Calu3 (cell line): ENCODE results near the gene HBEGF. TPM values are rescaled to one million over a fixed set of nuclear protein-coding genes. Genes with fewer than 3 reads are reported as not detected.

Experiments
- BruUV-seq: library from RNA; stranded (reverse); fragments of 400-500 nt; replicated peaks from 2 replicates; lab custom pipeline; 2021; lab: Mats Ljungman, UMichigan
- CTCF ChIA-PET: fragments of 300-600 bp; sonication (Branson Sonifier 250); formaldehyde crosslinking; loops from one replicate; lab custom pipeline; 2022; ENCODE audit warnings: antibody characterized with exemption; lab: Charles Lee
- DNase-seq: peaks from one replicate; pipeline ENCODE4 v3.0.0; 2022
- H3K27ac Mint-ChIP-seq: one replicate; pipeline ENCODE4 v1.8.0; 2022; ENCODE audit warnings: mixed read lengths; ENCODE audit not compliant: unreplicated experiment
- H3K27me3 Mint-ChIP-seq: one replicate; pipeline ENCODE4 v1.8.0; 2022; ENCODE audit warnings: mixed read lengths; ENCODE audit not compliant: unreplicated experiment
- H3K36me3 Mint-ChIP-seq: one replicate; pipeline ENCODE4 v1.8.0; 2022; ENCODE audit warnings: mild to moderate bottlenecking, moderate library complexity, mixed read lengths; ENCODE audit not compliant: insufficient read depth, unreplicated experiment
- H3K4me1 Mint-ChIP-seq: one replicate; pipeline ENCODE4 v1.8.0; 2022; ENCODE audit warnings: mild to moderate bottlenecking, low read depth, mixed read lengths; ENCODE audit not compliant: unreplicated experiment
- H3K4me3 Mint-ChIP-seq: one replicate; pipeline ENCODE4 v1.8.0; 2022; ENCODE audit warnings: mild to moderate bottlenecking, low read depth, moderate library complexity, mixed read lengths; ENCODE audit not compliant: unreplicated experiment
- H3K9me3 Mint-ChIP-seq: one replicate; pipeline ENCODE4 v1.8.0; 2022; ENCODE audit warnings: low read depth, mixed read lengths; ENCODE audit not compliant: unreplicated experiment
- intact Hi-C: fragments of 100-400 bp; cut with micrococcal nuclease; formaldehyde crosslinking; loops from one replicate; pipeline ENCODE4 v1.10.0; 2022; ENCODE audit not compliant: unreplicated experiment
- total RNA-seq: library from RNA; stranded (reverse); gene quantifications from 2 replicates; pipeline ENCODE4 v1.2.3, GENCODE V29; 2022
- TF ChIP-seq, protein P1 (sequence below): fragments of 200-600 bp; IDR thresholded peaks from one replicate; pipeline ENCODE4 v1.8.0; 2022; ENCODE audit warnings: antibody characterized with exemption; ENCODE audit not compliant: unreplicated experiment

The HBEGF gene
- total RNA-seq, 1 experiment from 2014 or later = 7.2 TPM

DNA sequence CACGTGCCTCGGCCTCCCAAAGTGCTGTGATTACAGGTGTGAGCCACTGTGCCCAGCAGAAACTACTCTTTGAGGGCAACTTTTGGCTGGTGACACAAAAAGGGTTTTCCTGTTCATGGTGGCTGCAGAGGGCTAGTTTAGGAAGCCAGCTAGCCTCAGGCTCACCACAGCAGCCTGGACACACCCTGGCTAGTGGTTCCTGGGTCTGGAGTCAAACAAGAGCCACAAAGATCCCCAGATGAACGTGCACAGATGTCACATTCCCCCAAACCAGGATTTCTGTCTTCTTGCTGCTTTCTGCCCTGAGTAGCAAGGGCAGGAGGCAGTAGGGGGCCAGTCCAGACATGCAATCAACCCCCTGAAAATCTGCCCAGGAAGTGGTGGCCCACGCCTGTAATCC lies 6.8 kb downstream of the HBEGF start:
- H3K27me3 Mint-ChIP-seq = no peaks in the 10 kb centered on the region
- peaks cover 53% of the 10 kb centered on the region for H3K36me3 Mint-ChIP-seq
- DNase-seq = no peak
- intact Hi-C loops = no loop called here
- peaks cover 9% of the 10 kb centered on the region for H3K4me1 Mint-ChIP-seq
- CTCF ChIA-PET = no interaction called here
- H3K27ac Mint-ChIP-seq = no peak overlapping the region
- no peaks in the 10 kb centered on the region for H3K9me3 Mint-ChIP-seq
- BruUV-seq = no TSS peak
- no peak overlapping the region for H3K4me3 Mint-ChIP-seq
- TF ChIP-seq, protein P1, sequence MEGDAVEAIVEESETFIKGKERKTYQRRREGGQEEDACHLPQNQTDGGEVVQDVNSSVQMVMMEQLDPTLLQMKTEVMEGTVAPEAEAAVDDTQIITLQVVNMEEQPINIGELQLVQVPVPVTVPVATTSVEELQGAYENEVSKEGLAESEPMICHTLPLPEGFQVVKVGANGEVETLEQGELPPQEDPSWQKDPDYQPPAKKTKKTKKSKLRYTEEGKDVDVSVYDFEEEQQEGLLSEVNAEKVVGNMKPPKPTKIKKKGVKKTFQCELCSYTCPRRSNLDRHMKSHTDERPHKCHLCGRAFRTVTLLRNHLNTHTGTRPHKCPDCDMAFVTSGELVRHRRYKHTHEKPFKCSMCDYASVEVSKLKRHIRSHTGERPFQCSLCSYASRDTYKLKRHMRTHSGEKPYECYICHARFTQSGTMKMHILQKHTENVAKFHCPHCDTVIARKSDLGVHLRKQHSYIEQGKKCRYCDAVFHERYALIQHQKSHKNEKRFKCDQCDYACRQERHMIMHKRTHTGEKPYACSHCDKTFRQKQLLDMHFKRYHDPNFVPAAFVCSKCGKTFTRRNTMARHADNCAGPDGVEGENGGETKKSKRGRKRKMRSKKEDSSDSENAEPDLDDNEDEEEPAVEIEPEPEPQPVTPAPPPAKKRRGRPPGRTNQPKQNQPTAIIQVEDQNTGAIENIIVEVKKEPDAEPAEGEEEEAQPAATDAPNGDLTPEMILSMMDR = no peak

DNA sequence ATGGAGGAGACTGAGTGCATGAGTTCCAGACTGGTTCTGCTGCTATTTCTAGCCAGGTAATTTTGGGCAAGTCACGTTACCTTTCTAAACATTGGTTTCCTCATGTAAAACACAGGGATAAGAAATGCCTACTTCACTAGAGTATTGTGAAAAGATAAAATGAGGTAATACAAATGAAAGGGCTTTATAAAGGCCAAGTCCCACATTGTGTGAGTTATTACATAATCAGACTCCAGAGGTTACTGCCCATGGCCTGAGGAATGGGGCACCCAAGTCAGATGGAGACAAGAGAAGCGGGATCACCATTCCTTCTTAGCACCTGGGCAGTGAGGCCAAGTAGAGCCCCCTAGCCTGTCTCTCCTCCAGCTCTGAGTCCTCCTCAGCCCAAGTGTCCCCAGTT lies 7.5 kb downstream of the HBEGF start:
- Mint-ChIP-seq H3K9me3 (no peaks in the 10 kb centered on the region), H3K27me3 (no peaks in the 10 kb centered on the region), H3K36me3 (peaks cover 49% of the 10 kb centered on the region), H3K27ac (no peak overlapping the region), H3K4me1 (peaks cover 1% of the 10 kb centered on the region), H3K4me3 (no peak overlapping the region)
- TF ChIP-seq, protein P1 = no peak
- DNase-seq = no peak
- intact Hi-C loops = no loop called here
- CTCF ChIA-PET = no interaction called here
- BruUV-seq = no TSS peak

DNA sequence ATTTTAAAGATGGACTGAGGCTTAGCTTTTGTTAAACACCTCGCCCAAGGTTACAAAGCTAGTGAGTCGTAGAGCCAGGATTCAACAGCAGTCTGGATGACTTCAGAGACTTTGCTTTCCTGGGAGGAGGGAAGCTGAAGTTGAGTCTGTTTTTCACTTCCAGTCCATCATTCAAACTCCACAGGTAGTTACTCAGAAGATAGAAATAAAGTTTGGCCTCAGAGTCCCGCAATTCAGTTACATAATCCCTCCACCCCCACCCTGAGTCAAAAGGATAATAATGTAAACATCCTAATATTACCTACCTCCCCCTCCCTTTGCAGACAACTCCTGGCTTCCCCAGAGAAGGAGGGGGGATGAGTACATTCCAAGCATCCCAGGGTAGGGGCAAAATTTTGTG lies 8.1 kb downstream of the HBEGF start:
- intact Hi-C loops = no loop called here
- Mint-ChIP-seq H3K36me3 (peaks cover 43% of the 10 kb centered on the region), H3K27me3 (no peaks in the 10 kb centered on the region), H3K27ac (no peak overlapping the region), H3K9me3 (no peaks in the 10 kb centered on the region), H3K4me1 (no peaks in the 10 kb centered on the region), H3K4me3 (no peak overlapping the region)
- BruUV-seq = no TSS peak
- CTCF ChIA-PET = interaction anchor here (0.7 kb wide), 1 partner anchor 9 kb away, joined by 3 read pairs; the partner anchor contains the start of gene HBEGF
- DNase-seq = no peak
- TF ChIP-seq, protein P1 = no peak

DNA sequence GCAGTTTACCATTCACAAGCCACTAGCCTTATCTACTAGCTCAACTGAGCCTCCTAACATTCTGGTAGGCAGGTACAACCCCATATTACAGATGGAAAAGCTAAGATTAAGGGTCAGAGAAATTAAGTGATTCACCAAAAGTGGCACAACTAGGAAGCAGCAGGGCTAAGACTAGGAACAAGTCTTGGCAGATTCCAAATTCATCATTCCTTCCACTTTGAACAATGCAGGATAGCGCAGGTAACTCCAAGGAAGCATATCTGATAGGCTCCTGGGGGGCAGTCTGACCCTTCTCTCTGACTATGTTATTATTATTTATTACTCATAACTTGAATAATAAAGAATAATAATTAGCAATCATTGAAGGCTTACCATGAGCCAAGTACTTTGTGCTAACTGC lies 8.5 kb downstream of the HBEGF start:
- Mint-ChIP-seq H3K4me1 (no peaks in the 10 kb centered on the region), H3K4me3 (no peak overlapping the region), H3K36me3 (peaks cover 42% of the 10 kb centered on the region), H3K27ac (no peak overlapping the region), H3K9me3 (no peaks in the 10 kb centered on the region), H3K27me3 (no peaks in the 10 kb centered on the region)
- CTCF ChIA-PET = interaction anchor here (0.7 kb wide), 1 partner anchor 9 kb away, joined by 3 read pairs; the partner anchor contains the start of gene HBEGF
- BruUV-seq = no TSS peak
- intact Hi-C loops = no loop called here
- DNase-seq = no peak
- TF ChIP-seq, protein P1 = no peak
